SK-N-SH treated with all-trans-retinoic acid at 6 μM for 48 hours (cell line): ENCODE measurements around the gene PTPRC.

Experiments
- ATAC-seq: fragments of 200-7000 bp; cut with Tn5 transposase; 3 replicates; pipeline ENCODE4 v1.9.1; 2020; ENCODE audit warnings: mild to moderate bottlenecking, moderate library complexity
- ARNTL ChIP-seq: fragments of 450-650 bp; formaldehyde crosslinking; IDR thresholded peaks from 2 replicates; pipeline ENCODE4 v1.5.0; 2020; ENCODE audit warnings: low read depth, mild to moderate bottlenecking, moderate library complexity, borderline replicate concordance
- BACH2 ChIP-seq: fragments of 250-450 bp; sonication (Bioruptor Pico); IDR thresholded peaks from 2 replicates; pipeline ENCODE4 v1.9.0; 2021; ENCODE audit warnings: mild to moderate bottlenecking, borderline replicate concordance
- CSDC2 ChIP-seq: fragments of 250-450 bp; sonication (Bioruptor Pico); IDR thresholded peaks from 2 replicates; pipeline ENCODE4 v1.5.0; 2020; ENCODE audit warnings: mild to moderate bottlenecking, moderate library complexity
- ESRRG ChIP-seq: fragments of 250-450 bp; sonication (Bioruptor Pico); IDR thresholded peaks from 2 replicates; pipeline ENCODE4 v1.6.1; 2021; ENCODE audit warnings: mild to moderate bottlenecking
- GLIS3 ChIP-seq: fragments of 250-450 bp; sonication (Bioruptor Pico); IDR thresholded peaks from 2 replicates; pipeline ENCODE4 v1.5.0; 2020; ENCODE audit warnings: mild to moderate bottlenecking, moderate library complexity
- ISL1 ChIP-seq: fragments of 250-450 bp; sonication (Bioruptor Pico); IDR thresholded peaks from 2 replicates; pipeline ENCODE4 v2.1.2; 2022; ENCODE audit warnings: mild to moderate bottlenecking, moderate library complexity
- OSR1 ChIP-seq: fragments of 250-450 bp; sonication (Bioruptor Pico); IDR thresholded peaks from 2 replicates; pipeline ENCODE4 v1.8.0; 2022; ENCODE audit warnings: moderate library complexity, mild to moderate bottlenecking, inconsistent platforms
- PPARA ChIP-seq: fragments of 250-450 bp; sonication (Bioruptor Pico); IDR thresholded peaks from 2 replicates; pipeline ENCODE4 v1.5.0; 2020; ENCODE audit warnings: mild to moderate bottlenecking, borderline replicate concordance
- RARB ChIP-seq: fragments of 250-450 bp; sonication (Bioruptor Pico); IDR thresholded peaks from 2 replicates; pipeline ENCODE4 v1.8.0; 2021; ENCODE audit warnings: mild to moderate bottlenecking, moderate library complexity
- TCF4 ChIP-seq: fragments of 250-450 bp; sonication (Bioruptor Pico); IDR thresholded peaks from 2 replicates; pipeline ENCODE4 v1.8.0; 2021; ENCODE audit warnings: mild to moderate bottlenecking, moderate library complexity, borderline replicate concordance
- TOX ChIP-seq: fragments of 250-450 bp; sonication (Bioruptor Pico); IDR thresholded peaks from 2 replicates; pipeline ENCODE4 v1.8.0; 2021; ENCODE audit warnings: mild to moderate bottlenecking, moderate library complexity, borderline replicate concordance
- ZC3H10 ChIP-seq: fragments of 250-450 bp; sonication (Bioruptor Pico); IDR thresholded peaks from 2 replicates; pipeline ENCODE4 v1.5.1; 2021; ENCODE audit warnings: mild to moderate bottlenecking, moderate library complexity
- ZFP3 ChIP-seq: fragments of 250-450 bp; sonication (Bioruptor Pico); IDR thresholded peaks from 2 replicates; pipeline ENCODE4 v1.5.0; 2020; ENCODE audit warnings: mild to moderate bottlenecking, moderate library complexity
- ZFP30 ChIP-seq: fragments of 450-650 bp; formaldehyde crosslinking; IDR thresholded peaks from 2 replicates; pipeline ENCODE4 v1.5.0; 2022; ENCODE audit warnings: mild to moderate bottlenecking, moderate library complexity
- ZNF565 ChIP-seq: fragments of 450-650 bp; formaldehyde crosslinking; conservative IDR thresholded peaks from 2 replicates; pipeline ENCODE4 v1.5.0; 2020; ENCODE audit warnings: low read depth, mild to moderate bottlenecking, moderate library complexity
- ZNF70 ChIP-seq: fragments of 450-650 bp; formaldehyde crosslinking; IDR thresholded peaks from 2 replicates; pipeline ENCODE4 v1.5.0; 2020; ENCODE audit warnings: mild to moderate bottlenecking, moderate library complexity
- TF ChIP-seq, protein P1 (sequence below): fragments of 250-450 bp; sonication (Bioruptor Pico); IDR thresholded peaks from 2 replicates; pipeline ENCODE4 v1.5.1; 2021; ENCODE audit warnings: mild to moderate bottlenecking, moderate library complexity
- TF ChIP-seq, protein P2 (sequence below): fragments of 250-450 bp; sonication (Bioruptor Pico); IDR thresholded peaks from 2 replicates; pipeline ENCODE4 v1.8.0; 2021; ENCODE audit warnings: low read depth, mild to moderate bottlenecking, moderate library complexity, borderline replicate concordance
- TF ChIP-seq, protein P3 (sequence below): fragments of 250-450 bp; sonication (Bioruptor Pico); IDR thresholded peaks from 2 replicates; pipeline ENCODE4 v1.5.1; 2020; ENCODE audit warnings: low read depth, mild to moderate bottlenecking, moderate library complexity
- TF ChIP-seq, protein P4 (sequence below): fragments of 250-450 bp; sonication (Bioruptor Pico); IDR thresholded peaks from 2 replicates; pipeline ENCODE4 v1.8.0; 2020; ENCODE audit warnings: mild to moderate bottlenecking, moderate library complexity, borderline replicate concordance
- TF ChIP-seq, protein P5 (sequence below): fragments of 250-450 bp; sonication (Bioruptor Pico); IDR thresholded peaks from 2 replicates; pipeline ENCODE4 v1.5.0; 2020; ENCODE audit warnings: mild to moderate bottlenecking, moderate library complexity

The PTPRC gene

DNA sequence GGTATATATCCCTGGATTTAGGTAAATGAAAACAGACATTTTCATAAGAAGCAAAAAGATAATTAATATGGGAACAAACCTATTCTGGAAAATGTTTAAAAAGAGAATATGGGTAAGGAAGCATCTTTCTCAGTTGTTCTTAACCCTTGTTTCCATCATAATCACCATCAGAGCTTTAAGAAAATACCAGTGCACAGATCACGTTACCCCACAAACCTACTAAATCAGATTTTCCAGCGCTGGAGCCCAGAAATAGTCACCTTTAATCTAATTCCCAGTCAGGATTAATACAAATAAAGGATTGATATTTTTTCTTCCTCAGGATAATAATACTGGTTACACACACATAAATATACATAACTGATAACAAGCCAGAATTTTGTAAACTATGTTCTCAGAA lies 44.6 kb downstream of the PTPRC start:
- ATAC-seq: peak; percentile 62
- TF ChIP-seq ZFP3 (CRISPR knock-in tag) (no peak), CSDC2 (CRISPR knock-in tag) (no peak), RARB (CRISPR knock-in tag) (peak; percentile 96), TOX (CRISPR knock-in tag) (peak; percentile 98), ZNF565 (CRISPR knock-in tag) (no peak), GLIS3 (CRISPR knock-in tag) (no peak), TCF4 (no peak), ARNTL (CRISPR knock-in tag) (no peak), ZC3H10 (CRISPR knock-in tag) (peak; percentile 99), OSR1 (CRISPR knock-in tag) (no peak), BACH2 (CRISPR knock-in tag) (no peak), ZNF70 (no peak)
- TF ChIP-seq, protein P1, sequence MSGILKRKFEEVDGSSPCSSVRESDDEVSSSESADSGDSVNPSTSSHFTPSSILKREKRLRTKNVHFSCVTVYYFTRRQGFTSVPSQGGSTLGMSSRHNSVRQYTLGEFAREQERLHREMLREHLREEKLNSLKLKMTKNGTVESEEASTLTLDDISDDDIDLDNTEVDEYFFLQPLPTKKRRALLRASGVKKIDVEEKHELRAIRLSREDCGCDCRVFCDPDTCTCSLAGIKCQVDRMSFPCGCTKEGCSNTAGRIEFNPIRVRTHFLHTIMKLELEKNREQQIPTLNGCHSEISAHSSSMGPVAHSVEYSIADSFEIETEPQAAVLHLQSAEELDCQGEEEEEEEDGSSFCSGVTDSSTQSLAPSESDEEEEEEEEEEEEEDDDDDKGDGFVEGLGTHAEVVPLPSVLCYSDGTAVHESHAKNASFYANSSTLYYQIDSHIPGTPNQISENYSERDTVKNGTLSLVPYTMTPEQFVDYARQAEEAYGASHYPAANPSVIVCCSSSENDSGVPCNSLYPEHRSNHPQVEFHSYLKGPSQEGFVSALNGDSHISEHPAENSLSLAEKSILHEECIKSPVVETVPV (CRISPR knock-in tag): no peak
- TF ChIP-seq, protein P2, sequence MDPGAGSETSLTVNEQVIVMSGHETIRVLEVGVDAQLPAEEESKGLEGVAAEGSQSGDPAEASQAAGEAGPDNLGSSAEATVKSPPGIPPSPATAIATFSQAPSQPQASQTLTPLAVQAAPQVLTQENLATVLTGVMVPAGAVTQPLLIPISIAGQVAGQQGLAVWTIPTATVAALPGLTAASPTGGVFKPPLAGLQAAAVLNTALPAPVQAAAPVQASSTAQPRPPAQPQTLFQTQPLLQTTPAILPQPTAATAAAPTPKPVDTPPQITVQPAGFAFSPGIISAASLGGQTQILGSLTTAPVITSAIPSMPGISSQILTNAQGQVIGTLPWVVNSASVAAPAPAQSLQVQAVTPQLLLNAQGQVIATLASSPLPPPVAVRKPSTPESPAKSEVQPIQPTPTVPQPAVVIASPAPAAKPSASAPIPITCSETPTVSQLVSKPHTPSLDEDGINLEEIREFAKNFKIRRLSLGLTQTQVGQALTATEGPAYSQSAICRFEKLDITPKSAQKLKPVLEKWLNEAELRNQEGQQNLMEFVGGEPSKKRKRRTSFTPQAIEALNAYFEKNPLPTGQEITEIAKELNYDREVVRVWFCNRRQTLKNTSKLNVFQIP: peak; percentile 42; the same call in 1 of the 2 replicates
- TF ChIP-seq, protein P3, sequence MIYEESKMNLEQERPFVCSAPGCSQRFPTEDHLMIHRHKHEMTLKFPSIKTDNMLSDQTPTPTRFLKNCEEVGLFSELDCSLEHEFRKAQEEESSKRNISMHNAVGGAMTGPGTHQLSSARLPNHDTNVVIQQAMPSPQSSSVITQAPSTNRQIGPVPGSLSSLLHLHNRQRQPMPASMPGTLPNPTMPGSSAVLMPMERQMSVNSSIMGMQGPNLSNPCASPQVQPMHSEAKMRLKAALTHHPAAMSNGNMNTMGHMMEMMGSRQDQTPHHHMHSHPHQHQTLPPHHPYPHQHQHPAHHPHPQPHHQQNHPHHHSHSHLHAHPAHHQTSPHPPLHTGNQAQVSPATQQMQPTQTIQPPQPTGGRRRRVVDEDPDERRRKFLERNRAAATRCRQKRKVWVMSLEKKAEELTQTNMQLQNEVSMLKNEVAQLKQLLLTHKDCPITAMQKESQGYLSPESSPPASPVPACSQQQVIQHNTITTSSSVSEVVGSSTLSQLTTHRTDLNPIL (CRISPR knock-in tag): no peak
- TF ChIP-seq, protein P4, sequence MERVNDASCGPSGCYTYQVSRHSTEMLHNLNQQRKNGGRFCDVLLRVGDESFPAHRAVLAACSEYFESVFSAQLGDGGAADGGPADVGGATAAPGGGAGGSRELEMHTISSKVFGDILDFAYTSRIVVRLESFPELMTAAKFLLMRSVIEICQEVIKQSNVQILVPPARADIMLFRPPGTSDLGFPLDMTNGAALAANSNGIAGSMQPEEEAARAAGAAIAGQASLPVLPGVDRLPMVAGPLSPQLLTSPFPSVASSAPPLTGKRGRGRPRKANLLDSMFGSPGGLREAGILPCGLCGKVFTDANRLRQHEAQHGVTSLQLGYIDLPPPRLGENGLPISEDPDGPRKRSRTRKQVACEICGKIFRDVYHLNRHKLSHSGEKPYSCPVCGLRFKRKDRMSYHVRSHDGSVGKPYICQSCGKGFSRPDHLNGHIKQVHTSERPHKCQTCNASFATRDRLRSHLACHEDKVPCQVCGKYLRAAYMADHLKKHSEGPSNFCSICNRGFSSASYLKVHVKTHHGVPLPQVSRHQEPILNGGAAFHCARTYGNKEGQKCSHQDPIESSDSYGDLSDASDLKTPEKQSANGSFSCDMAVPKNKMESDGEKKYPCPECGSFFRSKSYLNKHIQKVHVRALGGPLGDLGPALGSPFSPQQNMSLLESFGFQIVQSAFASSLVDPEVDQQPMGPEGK (CRISPR knock-in tag): no peak; the same call in 1 of the 2 replicates

DNA sequence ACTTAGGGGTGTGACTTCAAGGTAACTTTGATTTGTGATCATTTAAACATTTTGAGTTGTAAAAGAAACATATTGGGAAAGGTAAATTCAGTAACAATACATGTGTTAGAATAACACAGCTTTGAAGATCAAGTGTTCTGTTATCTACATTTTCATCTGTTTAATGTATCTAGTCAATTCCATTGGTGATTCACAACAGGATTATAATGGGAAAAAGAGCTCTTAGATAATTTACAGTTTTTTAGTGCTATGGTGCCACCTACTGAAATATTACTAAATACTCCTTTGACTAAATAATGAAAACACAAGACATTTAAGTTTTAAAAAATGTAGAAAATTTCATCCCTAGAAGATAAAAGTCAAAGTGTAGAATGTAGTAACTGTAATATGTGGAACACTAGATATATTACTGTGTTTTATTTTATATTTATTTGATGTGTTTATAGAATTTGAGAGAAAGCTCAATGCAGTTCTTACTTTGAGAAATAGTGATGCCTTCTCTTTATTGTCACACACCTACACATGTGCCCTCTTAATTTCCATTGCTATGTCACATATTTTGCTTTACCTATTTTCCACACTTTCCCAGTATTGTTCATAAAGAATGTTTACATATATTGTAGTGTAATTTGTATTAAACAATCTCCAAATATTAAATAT lies 47.4 kb downstream of the PTPRC start:
- TF ChIP-seq, protein P2: peak; percentile 14; the same call in 1 of the 2 replicates
- TF ChIP-seq, protein P3 (CRISPR knock-in tag): no peak
- TF ChIP-seq, all 23 proteins: peak for 1
- peak; percentile 29; the same call in 2 of the 3 replicates for ATAC-seq

DNA sequence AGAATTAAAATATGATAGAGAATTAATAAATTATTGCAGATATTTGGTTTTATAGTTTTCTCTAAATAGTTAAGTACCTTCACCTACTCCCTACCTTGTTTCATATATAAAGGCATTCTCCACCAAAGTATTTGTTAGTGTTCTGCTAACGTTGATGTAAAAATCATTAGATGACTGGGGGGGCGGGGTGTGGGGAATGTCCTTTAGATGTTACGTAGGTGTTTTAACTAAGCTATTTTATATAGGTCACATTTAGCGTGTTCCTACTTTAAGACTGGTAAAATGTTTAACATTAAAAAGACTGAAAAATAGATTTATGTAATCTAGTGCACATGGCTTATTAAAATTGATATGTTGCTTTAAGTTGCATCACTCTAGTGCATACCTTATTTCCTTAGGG lies 48.6 kb downstream of the PTPRC start:
- ATAC-seq: no peak
- no peak for TF ChIP-seq ZNF565 (CRISPR knock-in tag)
- TF ChIP-seq OSR1 (CRISPR knock-in tag): no peak
- no peak for TF ChIP-seq BACH2 (CRISPR knock-in tag)
- no peak for TF ChIP-seq RARB (CRISPR knock-in tag)
- no peak for TF ChIP-seq ESRRG
- no peak for TF ChIP-seq ARNTL (CRISPR knock-in tag)
- no peak for TF ChIP-seq GLIS3 (CRISPR knock-in tag)
- TF ChIP-seq ZNF70: no peak
- TF ChIP-seq, protein P1 (CRISPR knock-in tag): no peak
- TF ChIP-seq, protein P3 (CRISPR knock-in tag): no peak
- TF ChIP-seq TCF4: no peak
- TF ChIP-seq, protein P5, sequence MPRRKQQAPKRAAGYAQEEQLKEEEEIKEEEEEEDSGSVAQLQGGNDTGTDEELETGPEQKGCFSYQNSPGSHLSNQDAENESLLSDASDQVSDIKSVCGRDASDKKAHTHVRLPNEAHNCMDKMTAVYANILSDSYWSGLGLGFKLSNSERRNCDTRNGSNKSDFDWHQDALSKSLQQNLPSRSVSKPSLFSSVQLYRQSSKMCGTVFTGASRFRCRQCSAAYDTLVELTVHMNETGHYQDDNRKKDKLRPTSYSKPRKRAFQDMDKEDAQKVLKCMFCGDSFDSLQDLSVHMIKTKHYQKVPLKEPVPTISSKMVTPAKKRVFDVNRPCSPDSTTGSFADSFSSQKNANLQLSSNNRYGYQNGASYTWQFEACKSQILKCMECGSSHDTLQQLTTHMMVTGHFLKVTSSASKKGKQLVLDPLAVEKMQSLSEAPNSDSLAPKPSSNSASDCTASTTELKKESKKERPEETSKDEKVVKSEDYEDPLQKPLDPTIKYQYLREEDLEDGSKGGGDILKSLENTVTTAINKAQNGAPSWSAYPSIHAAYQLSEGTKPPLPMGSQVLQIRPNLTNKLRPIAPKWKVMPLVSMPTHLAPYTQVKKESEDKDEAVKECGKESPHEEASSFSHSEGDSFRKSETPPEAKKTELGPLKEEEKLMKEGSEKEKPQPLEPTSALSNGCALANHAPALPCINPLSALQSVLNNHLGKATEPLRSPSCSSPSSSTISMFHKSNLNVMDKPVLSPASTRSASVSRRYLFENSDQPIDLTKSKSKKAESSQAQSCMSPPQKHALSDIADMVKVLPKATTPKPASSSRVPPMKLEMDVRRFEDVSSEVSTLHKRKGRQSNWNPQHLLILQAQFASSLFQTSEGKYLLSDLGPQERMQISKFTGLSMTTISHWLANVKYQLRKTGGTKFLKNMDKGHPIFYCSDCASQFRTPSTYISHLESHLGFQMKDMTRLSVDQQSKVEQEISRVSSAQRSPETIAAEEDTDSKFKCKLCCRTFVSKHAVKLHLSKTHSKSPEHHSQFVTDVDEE (CRISPR knock-in tag): no peak
- no peak for TF ChIP-seq ZFP30 (CRISPR knock-in tag)
- TF ChIP-seq PPARA (CRISPR knock-in tag): no peak
- TF ChIP-seq ISL1 (CRISPR knock-in tag): no peak
